Measurements from ENCODE around the gene CHMP2A.
"Not testable (repeated sequence)": the region's sequence is repeated elsewhere in the genome, so short reads cannot be mapped to it uniquely, and the experiment has no call there.

The CHMP2A gene

GRCh38 chr19:58554494-58555368, at the start of gene CHMP2A:
TSS of gene CHMP2A (minus strand) at chr19:58555105. CDS start at chr19:58554212, 893 bp downstream.
- intact Hi-C loops (cut with DNase I): loop anchor here (1.0 kb wide), 1 partner anchor 10 kb away; the partner anchor contains the start of gene TRIM28
- DNase-seq: peak; percentile 98 to 100 (median 99)

GRCh38 chr19:58586133-58586765, 31.3 kb upstream of the CHMP2A start:
- DNase-seq: peak in 1 of 10 donors; percentile 46
- intact Hi-C loops (cut with DNase I): no loop called here

GRCh38 chr19:58585442-58586132, 30.7 kb upstream of the CHMP2A start:
- no peak for DNase-seq

GRCh38 chr19:58584498-58585441, 29.9 kb upstream of the CHMP2A start:
- no peak for DNase-seq
- intact Hi-C loops (cut with DNase I): no loop called here

More at GRCh38 chr19:58585442-58586132, 30.7 kb upstream of the CHMP2A start:
- intact Hi-C loops (cut with DNase I): no loop called here

GRCh38 chr19:58582985-58583384, 28.1 kb upstream of the CHMP2A start:
- peak in 1 of 10 donors; percentile 72 for DNase-seq
- intact Hi-C loops (cut with DNase I): no loop called here

GRCh38 chr19:58581227-58582141, 26.6 kb upstream of the CHMP2A start:
- intact Hi-C loops (cut with DNase I): no loop called here
- DNase-seq: peak; percentile 55 to 97 (median 81)

- DNase-seq: peak in 1 of 10 donors; percentile 22
These were observed 24.7 kb upstream of the CHMP2A start for GRCh38 chr19:58579473-58580142.

GRCh38 chr19:58578012-58578925, 23.4 kb upstream of the CHMP2A start:
- DNase-seq: peak in 1 of 10 donors; percentile 66
- intact Hi-C loops (cut with DNase I): no loop called here

More at GRCh38 chr19:58579473-58580142, 24.7 kb upstream of the CHMP2A start:
- intact Hi-C loops (cut with DNase I): no loop called here

- intact Hi-C loops (cut with DNase I); DNase-seq: not testable (repeated sequence)
These were observed 22.7 kb upstream of the CHMP2A start for GRCh38 chr19:58577581-58577980.

- intact Hi-C loops (cut with DNase I): no loop called here
- peak; percentile 81 to 98 (median 90) for DNase-seq
These were observed 20.5 kb upstream of the CHMP2A start for GRCh38 chr19:58575183-58576041.

GRCh38 chr19:58573658-58574164, 18.8 kb upstream of the CHMP2A start:
- no peak for DNase-seq
- intact Hi-C loops (cut with DNase I): loop anchor here (2.0 kb wide), 1 partner anchor 15 kb away; the partner anchor contains the start of gene UBE2M

- DNase-seq: peak; percentile 96 to 100 (median 99)
- intact Hi-C loops (cut with DNase I): loop anchor here (2.0 kb wide), 1 partner anchor 14 kb away; the partner anchor contains the start of gene UBE2M
These were observed 18.1 kb upstream of the CHMP2A start, which contains the start of gene MZF1 for GRCh38 chr19:58572818-58573657. TSS of gene MZF1 (minus strand) at chr19:58573335. CDS start at chr19:58571389, 1,946 bp downstream.

- DNase-seq: no peak
- intact Hi-C loops (cut with DNase I): loop anchor here (2.0 kb wide), 1 partner anchor 13 kb away; the partner anchor contains the start of gene UBE2M
These were observed 17.3 kb upstream of the CHMP2A start for GRCh38 chr19:58572026-58572817.

- peak in 1 of 10 donors; percentile 35 for DNase-seq
- intact Hi-C loops (cut with DNase I): no loop called here
These were observed 16.7 kb upstream of the CHMP2A start for GRCh38 chr19:58571575-58571947.

Measured in posterior cingulate gyrus (tissue), 11 donors.